ENCODE results near the gene ARMC7.

The ARMC7 gene

DNA sequence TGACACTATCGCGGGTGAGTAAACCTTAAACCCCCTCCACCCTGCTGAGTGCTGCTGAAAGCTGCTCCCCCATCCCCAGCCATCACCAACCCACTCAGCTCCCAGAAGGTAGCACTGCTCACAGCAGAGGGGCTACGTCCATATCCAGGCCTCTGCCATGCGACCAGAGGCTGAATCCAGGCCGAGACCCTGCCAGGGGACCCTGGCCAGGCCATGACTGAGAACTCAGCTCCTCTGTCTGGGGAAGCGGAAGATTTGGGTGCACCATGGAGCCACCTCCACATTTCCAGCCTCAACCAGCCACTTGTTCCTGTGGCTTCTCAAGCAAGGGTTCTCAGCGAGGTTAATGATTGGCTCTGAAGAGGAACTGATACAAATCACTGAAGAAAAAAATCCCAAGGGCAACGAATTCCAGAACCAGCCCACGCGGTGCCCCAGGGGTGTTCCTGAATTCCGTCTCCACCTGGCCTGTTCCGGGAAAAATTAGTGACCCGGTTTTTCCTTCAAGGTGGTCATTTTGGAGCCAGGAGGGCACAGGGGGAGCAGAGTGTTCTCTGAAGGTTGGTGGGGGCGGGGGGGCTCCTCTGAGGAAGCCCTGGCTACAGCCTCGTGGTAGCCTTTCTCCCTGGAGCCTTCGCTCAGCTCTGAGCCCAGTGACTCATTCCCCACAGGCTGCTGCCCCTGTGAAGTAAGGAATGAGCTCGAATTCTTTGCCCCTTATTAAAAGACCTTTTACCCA lies 31.3 kb upstream of the ARMC7 start:
- peak; percentile 87 for DNase-seq

GRCh38 chr17:75079023-75079373 lies 30.8 kb upstream of the ARMC7 start:
- DNase-seq: no peak

DNA sequence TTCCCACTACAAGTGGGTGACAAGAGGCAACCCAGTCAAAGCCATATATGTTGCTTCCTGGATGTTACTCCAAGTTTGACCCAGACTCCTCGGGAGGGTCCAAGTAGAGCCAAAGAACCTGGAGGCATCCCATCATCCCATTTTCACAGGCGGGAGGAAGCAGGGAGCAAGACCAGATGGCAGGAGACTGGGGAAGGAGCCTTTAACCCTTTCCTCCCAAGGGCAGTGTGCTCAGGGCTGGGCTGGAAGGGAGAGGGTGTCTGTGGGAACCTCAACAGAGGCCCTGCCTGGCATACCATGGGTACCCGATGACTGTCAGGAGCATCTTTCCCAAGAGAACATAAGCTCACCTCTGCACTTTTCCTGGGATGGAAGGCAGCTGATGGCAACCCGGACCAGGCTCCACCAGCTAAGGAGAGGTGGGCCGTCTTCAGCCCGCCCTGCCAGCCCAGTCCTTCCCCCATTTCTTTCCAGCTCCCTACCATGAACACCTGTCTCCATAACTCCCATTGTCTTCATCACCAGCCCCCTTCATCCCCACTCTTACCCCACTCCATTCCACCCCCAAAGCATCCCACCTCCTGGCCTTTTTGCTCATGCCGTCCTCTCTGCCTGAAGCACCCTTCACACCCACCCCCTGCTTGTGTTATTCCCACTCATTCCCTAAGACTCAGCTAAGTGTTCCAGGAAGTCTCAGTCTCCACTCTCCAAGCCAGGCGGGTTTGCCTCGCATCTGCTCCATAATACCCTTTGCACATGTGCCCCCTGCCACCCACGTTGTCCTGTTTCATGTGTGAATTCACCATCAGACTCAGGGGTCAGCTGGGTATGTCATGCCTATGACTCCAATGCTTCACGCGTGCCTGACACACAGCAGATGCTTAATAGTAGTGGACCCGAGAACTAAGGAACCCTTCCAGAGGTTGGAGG lies 27.9 kb upstream of the ARMC7 start:
- no peak for DNase-seq

DNA sequence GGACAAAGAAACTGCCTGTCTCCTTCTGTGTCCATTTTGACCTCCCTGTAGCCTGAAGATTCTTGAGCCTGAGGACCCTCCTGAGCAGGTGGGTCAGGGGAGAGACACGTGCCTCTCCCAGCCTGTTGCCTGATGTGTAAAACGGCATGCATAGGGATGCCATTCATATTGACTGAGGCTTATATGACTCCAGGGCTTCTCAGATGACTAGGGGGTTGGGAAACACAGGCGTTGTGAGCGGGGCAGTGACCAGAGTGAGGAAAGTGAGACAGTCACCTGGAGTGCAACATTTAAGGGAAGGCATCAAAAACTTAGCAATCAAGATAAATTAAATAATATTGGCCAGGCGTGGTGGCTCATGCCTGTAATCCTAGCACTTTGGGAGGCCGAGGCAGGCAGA lies 27.1 kb upstream of the ARMC7 start:
- DNase-seq: no peak

- peak; percentile 44 for DNase-seq
Observed at GRCh38 chr17:75084039-75084660, 25.6 kb upstream of the ARMC7 start.

GRCh38 chr17:75086496-75087181 lies 23.1 kb upstream of the ARMC7 start:
- DNase-seq: no peak

GRCh38 chr17:75087182-75087557 lies 22.6 kb upstream of the ARMC7 start:
- DNase-seq: no peak

- DNase-seq: peak; percentile 89
Observed at GRCh38 chr17:75087558-75088453, 22.0 kb upstream of the ARMC7 start, which contains the start of gene SLC16A5. Gene SLC16A5, plus strand, starts transcription at chr17:75087954. Its CDS starts 5,683 bp downstream, at chr17:75093637.

DNA sequence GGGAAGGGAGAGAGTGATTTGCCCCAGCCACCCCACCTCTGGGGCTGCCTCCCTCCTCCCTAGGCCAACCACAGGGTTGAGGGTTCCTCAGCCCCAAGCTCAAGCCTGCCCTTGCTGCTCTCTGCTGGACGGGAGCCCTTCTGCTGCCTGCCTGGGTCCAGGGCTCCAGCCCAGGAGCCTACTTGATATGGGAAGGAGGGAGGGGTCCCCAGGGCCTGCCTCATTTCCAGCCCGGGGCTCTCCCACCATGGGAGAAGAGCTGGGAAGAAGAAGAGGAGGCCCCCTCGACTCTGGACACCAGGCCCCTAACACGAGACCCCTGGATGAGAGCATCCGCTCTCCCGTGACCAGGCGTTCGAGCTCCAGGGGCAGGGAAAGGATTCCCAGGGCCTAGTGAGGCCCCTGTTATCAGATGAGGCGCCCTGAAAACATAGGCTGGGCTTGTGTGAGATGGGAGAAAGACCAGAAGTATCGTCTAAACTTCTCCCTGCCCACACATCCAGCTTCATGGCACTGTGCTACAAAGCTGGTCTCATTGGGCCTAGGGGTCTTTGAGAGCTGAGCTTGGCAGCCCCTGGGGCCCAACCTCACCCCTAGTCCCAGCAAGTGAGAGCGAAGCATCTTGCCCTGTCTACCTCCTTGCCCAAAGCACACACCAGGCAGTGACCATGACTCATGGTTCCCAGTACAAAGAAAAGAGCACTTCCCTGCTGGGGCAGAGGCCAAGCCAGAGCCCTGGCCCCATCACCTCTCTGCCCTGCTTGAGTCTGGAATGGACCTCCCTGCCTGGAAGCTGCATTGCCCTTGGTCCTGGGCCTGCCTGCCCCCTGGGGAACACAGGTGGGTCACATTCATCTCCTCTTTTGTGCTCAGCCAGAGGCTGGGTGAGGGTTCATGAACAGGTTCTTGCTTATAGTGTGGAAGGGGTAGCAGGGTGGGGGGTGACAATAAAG lies 21.0 kb upstream of the ARMC7 start:
- peak; percentile 37 for DNase-seq

DNA sequence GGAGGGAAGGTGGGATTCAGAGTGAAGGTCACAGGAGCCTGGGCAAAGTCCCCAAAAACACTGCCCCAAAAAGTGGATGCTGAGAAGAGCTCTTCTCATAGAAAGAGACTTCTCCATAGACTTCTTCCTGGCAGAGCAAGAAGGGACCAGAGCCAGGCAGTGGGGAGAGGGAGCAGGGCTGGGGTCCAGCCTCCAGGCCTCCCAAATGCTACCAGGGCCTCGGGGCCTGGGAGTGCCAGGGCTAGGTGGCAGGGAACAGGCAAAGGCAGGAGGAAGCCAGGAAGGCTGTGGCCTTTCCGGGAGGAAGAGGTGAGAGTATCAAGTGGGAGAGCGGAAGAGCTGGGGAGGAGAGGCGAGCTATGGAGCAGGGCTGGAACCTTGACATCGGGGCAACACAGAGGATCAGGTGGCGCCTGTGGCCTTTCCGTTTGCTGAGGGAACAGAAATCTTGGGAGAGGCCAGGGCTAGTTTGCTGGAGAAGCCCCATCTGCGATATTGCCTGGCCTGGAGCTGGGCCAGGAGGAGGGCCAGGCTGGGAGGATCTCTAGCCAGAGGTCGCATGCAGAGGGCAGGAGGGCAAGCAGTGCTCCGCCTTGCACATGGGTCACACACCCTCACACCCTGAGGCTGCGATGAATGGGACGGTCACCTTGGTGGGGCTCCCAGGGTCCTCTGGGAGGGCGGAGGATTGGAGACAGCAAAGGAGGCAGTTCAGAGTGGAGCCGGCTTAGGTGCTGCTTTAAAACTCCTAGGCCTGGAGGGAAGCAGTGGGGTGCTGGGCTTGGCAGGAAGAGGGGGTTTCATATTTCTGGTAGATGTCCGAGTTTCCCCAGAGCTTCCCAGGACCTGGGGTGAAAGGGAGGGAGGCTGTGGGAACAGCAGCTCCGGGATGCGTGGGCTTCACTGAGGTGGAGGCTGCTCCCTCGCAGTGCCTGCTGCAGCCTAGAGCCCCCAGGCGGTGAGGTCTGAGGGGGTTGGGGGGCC lies 18.6 kb upstream of the ARMC7 start:
- no peak for DNase-seq

DNA sequence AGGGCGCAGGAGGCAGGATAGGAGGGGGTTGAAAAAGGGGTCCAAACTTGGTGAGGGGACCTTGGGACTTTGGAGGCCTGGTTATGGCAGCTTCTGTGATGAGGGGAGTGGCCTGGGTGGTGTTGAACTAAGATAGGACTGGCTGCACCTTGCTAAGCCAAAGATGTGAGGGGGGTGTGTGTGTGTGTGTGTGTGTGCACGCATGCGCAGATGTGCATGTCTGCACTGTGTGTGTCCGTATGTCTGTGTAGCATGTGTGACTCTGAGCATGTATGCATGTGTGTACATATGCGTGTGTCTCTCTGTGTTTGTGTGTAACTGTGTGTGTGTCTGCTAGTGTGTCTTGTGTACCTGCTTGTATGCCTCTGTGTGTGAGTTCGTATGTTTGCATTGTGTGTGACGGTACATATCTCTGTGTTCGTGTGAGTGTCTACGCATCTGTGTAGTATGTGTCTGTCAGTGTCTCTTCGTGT lies 17.9 kb upstream of the ARMC7 start:
- DNase-seq: no peak

DNA sequence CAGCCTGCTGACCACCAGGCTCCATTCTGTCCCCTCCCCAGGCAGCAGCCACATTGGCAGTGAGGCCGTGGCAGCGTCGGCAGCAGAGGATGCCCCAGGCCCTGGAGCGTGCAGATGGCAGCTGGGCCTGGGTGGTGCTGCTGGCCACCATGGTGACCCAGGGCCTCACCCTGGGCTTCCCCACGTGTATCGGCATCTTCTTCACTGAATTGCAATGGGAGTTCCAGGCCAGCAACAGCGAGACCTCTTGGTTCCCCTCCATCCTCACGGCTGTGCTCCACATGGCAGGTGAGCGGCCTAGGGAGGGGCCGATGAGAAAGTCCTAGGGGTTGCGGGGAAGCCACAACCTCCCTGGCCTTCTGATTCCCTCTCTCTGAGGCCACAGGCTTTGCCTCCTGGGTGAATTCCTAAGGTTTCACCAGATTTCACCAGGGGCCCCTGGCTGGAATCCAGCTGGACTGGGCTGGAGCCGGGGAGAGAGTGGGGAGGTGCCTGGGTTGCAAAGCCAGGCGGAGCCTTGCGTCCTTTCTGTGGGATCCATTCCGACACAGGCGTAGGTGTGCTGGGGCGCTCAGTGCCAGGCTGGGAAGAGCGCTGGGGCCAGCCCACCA lies 16.1 kb upstream of the ARMC7 start:
- DNase-seq: no peak

DNA sequence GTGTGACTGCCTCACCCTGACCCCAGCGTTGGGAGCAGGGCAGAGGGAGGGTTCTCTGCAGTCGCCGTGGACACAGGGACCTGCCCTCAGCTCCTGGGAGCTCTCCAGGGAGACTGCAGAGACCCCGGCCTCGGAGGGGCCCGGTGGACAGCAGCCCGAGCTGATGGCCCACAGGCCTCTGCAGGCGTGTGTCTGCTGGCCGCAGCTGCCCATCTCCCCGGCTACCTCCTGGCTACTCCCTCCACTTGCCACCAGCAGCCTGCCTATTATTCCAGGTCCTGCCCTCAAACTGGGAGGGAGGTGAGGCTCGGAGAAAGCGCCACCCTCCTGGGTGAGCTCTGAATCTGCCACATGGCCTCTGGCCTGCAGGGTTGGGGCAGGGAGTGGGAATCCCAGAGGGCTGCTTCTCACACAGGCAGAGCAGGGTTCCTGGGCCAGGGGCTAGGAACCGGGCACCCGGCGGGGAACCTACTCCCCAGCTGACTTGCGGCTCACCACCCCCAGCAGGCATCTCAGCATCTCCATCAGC lies 14.8 kb upstream of the ARMC7 start:
- DNase-seq: no peak

DNA sequence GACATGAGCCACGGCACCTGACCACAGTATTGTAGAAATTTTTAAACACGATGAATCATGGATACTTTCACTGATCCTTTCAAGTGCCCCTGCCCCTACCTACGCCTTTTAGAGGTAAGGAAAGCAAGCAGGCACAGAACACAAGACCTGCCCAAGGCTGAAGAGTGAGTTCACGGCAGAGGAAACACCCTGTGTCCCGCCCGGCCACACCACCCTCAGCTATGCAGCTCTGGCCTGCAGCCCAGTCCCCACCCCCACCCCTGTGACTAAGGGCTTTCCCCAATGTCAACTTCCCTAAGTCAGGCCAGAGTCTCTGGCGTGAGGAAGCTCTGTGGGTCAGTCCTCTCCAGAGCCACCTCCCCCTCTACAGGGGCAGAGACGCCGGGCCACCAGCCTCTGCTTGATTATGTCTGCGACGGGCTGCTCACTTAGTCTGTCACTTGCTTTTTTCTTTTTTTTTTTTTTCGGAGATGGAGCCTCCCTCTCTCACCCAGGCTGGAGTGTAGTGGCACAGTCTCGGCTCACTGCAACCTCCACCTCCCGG lies 13.6 kb upstream of the ARMC7 start:
- peak; percentile 80 for DNase-seq

DNA sequence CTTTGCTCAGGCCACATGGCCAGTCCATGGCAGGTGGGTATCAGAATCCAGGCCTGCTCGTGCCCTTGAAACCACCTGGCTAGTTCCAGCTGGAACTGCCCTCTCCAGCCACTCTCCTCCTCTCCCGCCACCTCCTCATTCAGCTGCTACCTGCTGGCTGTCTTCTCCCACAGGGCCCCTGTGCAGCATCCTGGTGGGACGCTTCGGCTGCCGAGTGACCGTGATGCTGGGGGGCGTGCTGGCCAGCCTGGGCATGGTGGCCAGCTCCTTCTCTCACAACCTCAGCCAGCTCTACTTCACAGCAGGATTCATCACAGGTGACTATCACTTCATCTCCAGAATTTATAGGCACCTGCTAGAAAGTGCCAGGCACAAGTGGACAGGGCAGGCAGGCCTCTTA lies 11.9 kb upstream of the ARMC7 start:
- DNase-seq: no peak

DNA sequence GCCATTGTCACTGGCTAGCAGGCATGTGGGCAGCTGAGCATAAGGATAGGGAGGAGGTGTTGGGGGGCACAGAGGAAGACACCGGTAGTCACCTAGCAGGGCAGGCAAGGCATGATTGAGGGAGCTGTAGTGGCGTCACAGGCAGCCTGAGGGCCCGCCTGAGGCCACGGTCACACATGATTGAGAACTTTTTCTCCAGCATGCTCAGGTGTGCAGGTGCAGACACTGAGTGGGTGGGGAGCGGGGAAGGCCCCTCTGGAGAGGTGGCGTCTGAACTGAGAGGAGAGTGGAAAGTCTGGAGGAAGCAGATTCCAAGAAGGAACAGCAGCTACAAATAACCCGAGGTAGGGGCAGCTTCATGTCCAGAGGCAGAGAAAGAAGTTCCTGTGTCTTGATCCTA lies 10.9 kb upstream of the ARMC7 start:
- DNase-seq: no peak

- no peak for DNase-seq
Observed at GRCh38 chr17:75099881-75100595, 9.7 kb upstream of the ARMC7 start.
